GM12878 (cell line): ENCODE results near the gene ATP6V0A1. TPM values are rescaled to one million over a fixed set of nuclear protein-coding genes. Genes with fewer than 3 reads are reported as not detected.

Source experiments
- ATAC-seq: fragments of 200-7000 bp; cut with Tn5 transposase; 3 replicates; pipeline ENCODE4 v1.9.1; 2020; ENCODE audit warnings: mild to moderate bottlenecking, moderate library complexity
- BruUV-seq: library from RNA; stranded (reverse); fragments of 400-500 nt; replicated peaks from 2 replicates; lab custom pipeline; 2021; lab: Mats Ljungman, UMichigan
- CTCF ChIA-PET: fragments of 300-600 bp; sonication (Branson Sonifier 250); formaldehyde crosslinking; extraction: SDS; loops from one replicate; lab custom pipeline; 2021; ENCODE audit warnings: inconsistent platforms; lab: Yijun Ruan, JAX
- POLR2A ChIA-PET: fragments of 350-600 bp; formaldehyde crosslinking; extraction: SDS; loops from one replicate; lab custom pipeline; 2021; ENCODE audit warnings: inconsistent platforms; lab: Charles Lee
- RAD21 ChIA-PET: fragments of 300-600 bp; sonication (Branson Sonifier 250); formaldehyde crosslinking; loops from one replicate; lab custom pipeline; 2023; ENCODE audit warnings: antibody characterized with exemption; ENCODE audit not compliant: unreplicated experiment; lab: Charles Lee
- SMC1A ChIA-PET: fragments of 300-600 bp; sonication (Branson Sonifier 250); formaldehyde crosslinking; loops from one replicate; lab custom pipeline; 2023; ENCODE audit not compliant: unreplicated experiment, uncharacterized antibody; lab: Charles Lee
- DNase-seq: peaks from one replicate; pipeline ENCODE4 v3.0.0-alpha.2; 2011; ENCODE audit warnings: low read depth, low spot score
- FAIRE-seq: peaks from 3 replicates; lab custom pipeline; 2011; peaks lifted over from hg19 to GRCh38; lab: Jason Lieb, UNC
- H2AFZ ChIP-seq: 2 replicates; pipeline ENCODE4 v1.6.0; 2011; ENCODE audit warnings: low read depth, low read length, control low read depth; ENCODE audit not compliant: control insufficient read depth
- H3K27ac ChIP-seq: 2 replicates; pipeline ENCODE4 v1.5.1; 2011; ENCODE audit warnings: control low read depth; ENCODE audit not compliant: control insufficient read depth, insufficient read depth
- H3K27me3 ChIP-seq, 2 experiments: replicated peaks in 1 of 2; 2 replicates each; pipeline versions ENCODE4 v1.6.0 to v1.6.1; 2011; ENCODE audit warnings: low read length in 1 of 2; ENCODE audit not compliant: control insufficient read depth in 2 of 2, insufficient read depth in 2 of 2
- H3K36me3 ChIP-seq, 2 experiments: 2 replicates each; pipeline ENCODE4 v1.5.1; 2011; ENCODE audit warnings: low read length in 1 of 2; ENCODE audit not compliant: control insufficient read depth in 2 of 2, insufficient read depth in 2 of 2
- H3K4me1 ChIP-seq: 2 replicates; pipeline ENCODE4 v1.6.1; 2011; ENCODE audit warnings: mild to moderate bottlenecking, low read length, moderate library complexity, mixed read lengths; ENCODE audit not compliant: control insufficient read depth, insufficient read depth
- H3K4me2 ChIP-seq: 2 replicates; pipeline ENCODE4 v1.6.0; 2011; ENCODE audit warnings: control low read depth; ENCODE audit not compliant: control insufficient read depth, insufficient read depth
- H3K4me3 ChIP-seq: fragments of 200-600 bp; sonication (generic); 2 replicates; pipeline ENCODE4 v1.5.1; 2016
- H3K79me2 ChIP-seq: 2 replicates; pipeline ENCODE4 v1.6.0; 2011; ENCODE audit warnings: low read length; ENCODE audit not compliant: control insufficient read depth, insufficient read depth
- H3K9ac ChIP-seq: 2 replicates; pipeline ENCODE4 v1.8.0; 2011; ENCODE audit warnings: low read length, control low read depth, mixed read lengths; ENCODE audit not compliant: control insufficient read depth, insufficient read depth
- H3K9me3 ChIP-seq: replicated peaks from 3 replicates; pipeline ENCODE4 v1.5.1; 2011; ENCODE audit warnings: mild to moderate bottlenecking, low read length; ENCODE audit not compliant: control insufficient read depth, insufficient read depth
- H4K20me1 ChIP-seq: 2 replicates; pipeline ENCODE4 v1.6.0; 2011; ENCODE audit not compliant: control insufficient read depth, insufficient read depth
- DPF2 ChIP-seq: fragments of 450-650 bp; IDR thresholded peaks from 2 replicates; pipeline ENCODE4 v1.6.1; 2017; ENCODE audit warnings: mild to moderate bottlenecking
- EGR1 ChIP-seq, 2 experiments: IDR thresholded peaks; 1 replicate in 1 of 2; 2 replicates in 1 of 2; pipeline ENCODE4 v1.6.1; 2011 to 2012; ENCODE audit warnings: low read depth in 2 of 2, low read length in 2 of 2, borderline replicate concordance in 1 of 2, mild to moderate bottlenecking in 1 of 2, moderate library complexity in 1 of 2
- MTA2 ChIP-seq: fragments of 450-650 bp; IDR thresholded peaks from 2 replicates; pipeline ENCODE4 v1.6.1; 2016; ENCODE audit warnings: low read depth, mild to moderate bottlenecking, moderate library complexity
- MXI1 ChIP-seq: fragments of 150-350 bp; IDR thresholded peaks from 2 replicates; pipeline ENCODE4 v1.6.1; 2011; ENCODE audit warnings: low read depth, mild to moderate bottlenecking, inconsistent platforms, low read length, improper control_type of control experiment
- PBX3 ChIP-seq: IDR thresholded peaks from 2 replicates; pipeline ENCODE4 v1.6.1; 2011; ENCODE audit warnings: mild to moderate bottlenecking, low read depth, low read length, moderate library complexity; ENCODE audit not compliant: insufficient replicate concordance
- TCF7 ChIP-seq: IDR thresholded peaks from 2 replicates; pipeline ENCODE4 v1.6.1; 2014; ENCODE audit warnings: antibody characterized with exemption, borderline replicate concordance
- ZBTB11 ChIP-seq: fragments of 450-650 bp; formaldehyde crosslinking; IDR thresholded peaks from 2 replicates; pipeline ENCODE4 v1.5.0; 2022; ENCODE audit warnings: mild to moderate bottlenecking, missing genetic modification characterization
- ZNF217 ChIP-seq: fragments of 450-650 bp; IDR thresholded peaks from 2 replicates; pipeline ENCODE4 v1.6.1; 2017; ENCODE audit warnings: antibody characterized with exemption, mild to moderate bottlenecking
- ZNF24 ChIP-seq: fragments of 450-650 bp; IDR thresholded peaks from 2 replicates; pipeline ENCODE4 v1.6.1; 2017; ENCODE audit warnings: antibody characterized with exemption, mild to moderate bottlenecking
- WGBS: methylation state at CpG from one replicate; pipeline ENCODE4 v1.1.6; 2016; ENCODE audit warnings: low lambda C conversion rate; ENCODE audit not compliant: insufficient replicate concordance, insufficient coverage; ENCODE audit errors: missing lambda C conversion rate; 5-methylcytosine and 5-hydroxymethylcytosine counted together
- in situ Hi-C: fragments of 300-500 bp; cut with MboI; formaldehyde crosslinking; loops from 9 replicates; pipeline ENCODE4 v1.14.3; 2018; ENCODE audit warnings: mixed read lengths
- intact Hi-C: fragments of 100-400 bp; cut with micrococcal nuclease; formaldehyde crosslinking; loops from one replicate; pipeline ENCODE4 v1.14.2; 2022; ENCODE audit not compliant: unreplicated experiment
- polyA plus RNA-seq, 11 experiments: library from polyadenylated mRNA; depleted of rRNA in 4 of 11; unstranded in 6 of 11; stranded (reverse) in 5 of 11; fragments of >200 nt; fragmentation: Nextera tagmentation in 4 of 11; fragmentation: Illumina TruSeq in 1 of 11; extraction: Ambion mirVana in 4 of 11; extraction: Trizol in 1 of 11; gene quantifications; 1 replicate in 1 of 11; 2 replicates in 10 of 11; pipeline versions ENCODE4 v1.2.1 to v1.2.3, GENCODE V29; 2011 to 2016; ENCODE audit warnings: inconsistent platforms in 2 of 11, missing spikeins in 2 of 11, low read depth in 1 of 11
- total RNA-seq, 4 experiments: library from RNA; depleted of rRNA in 3 of 4; stranded (reverse); fragments of >200 nt in 3 of 4; fragmentation: Illumina TruSeq in 1 of 4; extraction: Trizol in 1 of 4; gene quantifications; 2 replicates each; pipeline versions ENCODE4 v1.2.1 to v1.2.3, GENCODE V29; 2013 to 2021

ATP6V0A1 gene
- total and polyA plus RNA-seq, 10 of the 15 experiments (the other 5 are each of a cell fraction or from before 2014, with no cell fraction given): 3.0 to 76.6 (median 30.9) TPM

GRCh38 chr17:42411905-42412679 is 46.6 kb upstream of the ATP6V0A1 start:
- Histone ChIP-seq H2AFZ (no peak overlapping the region), H3K27me3 (no peaks in the 10 kb centered on the region), H3K4me2 (no peak overlapping the region), H3K27ac (no peak overlapping the region), H3K36me3 (no peaks in the 10 kb centered on the region), H3K4me1 (peaks cover 9% of the 10 kb centered on the region; the same call in 1 of the 2 replicates), H4K20me1 (no peaks in the 10 kb centered on the region; the same call in 1 of the 2 replicates), H3K9ac (no peak overlapping the region), H3K9me3 (no peaks in the 10 kb centered on the region)
- POLR2A ChIA-PET: no interaction called here
- RAD21 ChIA-PET: interaction anchor here (0.6 to 1.4 kb wide), 2 partner anchors 118 to 386 kb away, joined by 3 read pairs; no protein-coding TSS in a partner anchor
- CTCF ChIA-PET: interaction anchor here (1.2 to 1.9 kb wide), 3 partner anchors 9 to 90 kb away, joined by 3 to 6 read pairs (median 3); no protein-coding TSS in a partner anchor
- SMC1A ChIA-PET: interaction anchor here (0.6 to 2.4 kb wide), 6 partner anchors 9 to 560 kb away, joined by 3 to 4 read pairs (median 3); partner anchors contain the start of gene CAVIN1
- in situ Hi-C loops (no loop called here), intact Hi-C loops (no loop called here)
- no TSS peak for BruUV-seq
- ATAC-seq (no peak), FAIRE-seq (no peak)
- WGBS: 45% methylated on average over 10 of the region's 11 CpGs
- TF ChIP-seq ZNF217 (no peak), EGR1 (IDR thresholded peaks at IDR 0.05; ENCODE audit: borderline replicate concordance in 1 of 2, low read depth in 2 of 2, low read length in 2 of 2) (no peak), MTA2 (no peak), DPF2 (no peak), PBX3 (no peak), TCF7 (no peak), ZNF24 (no peak), ZBTB11 (CRISPR knock-in tag) (no peak), MXI1 (no peak)
- TF ChIP-seq, all 136 proteins: peak for 0
- Histone ChIP-seq H3K79me2 (no peaks in the 10 kb centered on the region), H3K4me3 (no peak overlapping the region)
- DNase-seq: no peak
